Activated gamma-delta T cell (primary cell): ENCODE results near the gene NCOA7.
"Not testable (repeated sequence)": the region's sequence is repeated elsewhere in the genome, so short reads cannot be mapped to it uniquely, and the experiment has no call there.

Experiments
- DNase-seq: peaks from one replicate; lab custom pipeline; 2025; lab: John Stamatoyannopoulos, UW

NCOA7 gene

DNA sequence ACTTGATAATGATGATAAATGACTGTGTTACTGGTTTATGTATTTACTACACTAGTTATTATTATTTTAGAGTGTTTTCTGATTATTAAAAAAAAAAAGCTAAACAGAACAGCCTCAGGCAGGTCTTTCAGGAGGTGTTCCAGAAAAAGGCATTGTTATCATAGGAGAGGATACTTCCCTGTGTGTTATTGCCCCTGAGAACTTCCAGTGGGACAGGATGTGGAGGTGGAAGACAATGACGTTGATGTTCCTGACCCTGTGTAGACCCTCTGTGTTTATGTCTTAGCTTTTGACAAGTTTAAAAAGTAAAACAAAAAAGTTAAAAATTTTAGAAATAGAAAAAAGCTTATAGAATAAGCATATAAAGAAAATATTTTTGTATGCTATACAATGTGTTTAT lies 49.1 kb downstream of the NCOA7 start:
- DNase-seq, result no peak

DNA sequence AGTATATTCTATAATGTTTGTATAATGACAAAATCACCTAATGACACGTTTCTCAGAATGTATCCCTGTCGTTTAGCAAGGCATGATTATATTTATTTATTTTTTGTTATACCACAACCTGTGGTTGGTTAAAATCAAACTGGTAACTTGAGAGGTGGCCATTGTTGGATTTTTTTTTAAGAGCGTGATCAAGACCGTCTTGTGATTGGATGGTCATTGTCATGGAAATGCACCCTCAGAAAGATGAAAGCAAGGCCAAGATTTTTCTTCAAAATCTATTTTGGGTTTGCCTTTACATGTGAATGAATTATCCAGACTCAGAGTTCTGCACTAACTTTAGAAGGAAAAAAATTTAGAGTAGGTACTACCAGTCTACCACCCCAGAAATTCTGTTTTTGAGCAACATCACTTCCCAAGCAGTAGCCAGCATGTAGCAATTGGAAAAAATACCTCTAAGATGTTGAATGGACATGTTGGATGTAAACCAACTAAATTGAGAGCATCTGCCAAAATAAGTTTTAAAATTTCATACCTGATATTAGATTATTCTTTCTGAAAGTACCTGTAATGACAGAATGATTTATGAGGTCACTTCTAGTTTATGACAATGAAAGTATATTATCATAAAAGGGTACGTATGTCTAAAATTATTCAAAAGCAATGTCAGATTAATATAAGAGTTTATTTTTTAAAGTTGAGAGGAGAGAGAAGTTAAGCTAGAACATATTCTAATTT lies 50.8 kb downstream of the NCOA7 start:
- DNase-seq, result no peak

DNA sequence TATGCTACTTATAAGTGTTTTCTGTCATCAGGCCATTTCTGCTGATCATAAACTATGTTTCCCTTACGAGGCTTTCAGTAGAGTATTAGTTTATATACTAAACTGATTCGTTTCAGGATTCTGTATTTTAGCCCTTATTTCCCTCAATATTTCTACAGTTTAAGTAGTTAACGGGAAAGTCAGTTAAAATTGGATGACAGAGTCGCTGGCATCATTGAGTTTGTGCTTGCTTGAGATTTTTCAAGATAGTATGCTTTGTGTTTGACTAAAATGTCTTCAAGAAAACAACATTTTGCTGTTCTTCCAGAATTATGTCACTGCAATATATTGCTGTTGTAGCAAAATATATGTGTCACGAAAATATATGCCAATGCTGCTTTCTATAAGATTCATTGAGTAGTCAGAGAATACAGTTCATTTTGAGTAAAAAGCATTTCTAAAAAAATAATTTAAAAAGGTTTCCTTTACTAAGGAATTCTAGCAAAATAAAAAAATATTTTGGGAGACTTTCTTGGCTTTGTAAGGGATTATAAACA lies 51.4 kb downstream of the NCOA7 start:
- DNase-seq, result no peak

DNA sequence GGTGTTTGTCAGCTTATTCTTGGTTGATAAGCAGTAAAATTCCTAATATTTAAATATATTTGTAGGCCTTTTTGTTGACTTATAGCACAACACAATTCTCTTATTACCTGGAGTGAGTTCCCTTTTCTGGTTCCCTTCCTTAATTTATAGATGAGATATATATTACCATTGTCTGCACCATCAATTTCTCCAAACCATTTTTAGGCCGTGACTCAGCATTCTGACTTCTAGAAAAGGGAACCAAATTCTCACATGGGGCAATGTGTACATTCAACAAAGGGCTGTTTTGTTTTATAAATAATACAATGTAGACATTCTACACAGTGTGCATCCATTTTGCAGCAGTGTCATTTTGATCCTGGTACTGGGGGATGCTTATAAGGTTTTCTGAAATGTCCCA lies 52.8 kb downstream of the NCOA7 start:
- no peak for DNase-seq

DNA sequence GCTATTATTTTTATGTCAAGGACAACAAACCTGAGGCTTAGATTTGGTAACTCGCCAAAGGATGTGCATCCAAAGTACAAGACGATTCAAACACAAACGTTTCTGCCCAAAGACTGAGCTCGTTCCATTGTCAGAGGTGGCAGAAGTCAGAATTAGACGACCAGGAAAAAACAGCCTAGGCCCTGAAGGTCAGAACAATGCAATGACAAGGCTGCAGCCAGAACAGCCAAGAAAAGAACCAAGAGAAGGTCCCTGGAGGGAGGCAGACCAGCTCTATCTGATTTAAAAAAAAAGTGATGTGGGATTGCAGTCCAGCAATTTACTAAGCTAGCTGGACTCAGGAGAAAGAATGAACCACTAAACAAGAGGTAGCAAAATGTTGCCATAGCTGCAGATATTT lies 54.2 kb downstream of the NCOA7 start:
- no peak for DNase-seq

DNA sequence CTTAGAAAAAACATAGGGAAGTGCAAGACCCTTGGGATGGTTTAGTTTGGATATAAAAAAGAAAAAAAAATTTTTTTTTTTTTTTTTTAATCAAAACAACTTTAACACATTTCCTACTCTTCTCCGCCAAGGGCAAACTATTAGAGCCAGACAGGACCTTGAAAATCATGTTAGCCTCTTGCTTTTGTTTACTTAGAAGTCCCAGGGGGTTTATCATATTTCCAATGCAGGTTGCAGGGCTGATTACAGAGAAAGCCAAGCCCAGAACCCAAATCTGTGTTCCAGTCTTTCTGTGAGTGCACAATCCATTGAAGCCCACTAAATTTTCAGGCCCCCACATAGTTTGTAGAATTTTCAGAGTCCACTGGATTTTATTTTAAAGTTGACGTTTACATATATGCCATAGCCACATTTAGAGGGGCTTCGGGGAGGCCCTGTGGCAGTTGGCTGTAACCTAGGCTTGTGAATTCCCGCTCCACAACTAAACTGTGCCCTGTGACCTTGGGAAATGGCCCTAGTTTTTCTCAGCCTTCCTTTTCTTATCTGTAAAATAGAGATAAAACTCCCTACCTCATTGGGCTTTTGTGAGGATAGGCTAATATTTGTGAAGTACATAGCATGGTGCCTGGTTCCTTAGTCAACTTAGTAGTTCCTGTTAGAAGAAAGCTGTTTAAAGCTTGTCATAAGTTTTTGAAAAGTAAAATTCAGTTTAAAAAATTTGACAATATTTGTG lies 55.7 kb downstream of the NCOA7 start:
- DNase-seq, result no peak

DNA sequence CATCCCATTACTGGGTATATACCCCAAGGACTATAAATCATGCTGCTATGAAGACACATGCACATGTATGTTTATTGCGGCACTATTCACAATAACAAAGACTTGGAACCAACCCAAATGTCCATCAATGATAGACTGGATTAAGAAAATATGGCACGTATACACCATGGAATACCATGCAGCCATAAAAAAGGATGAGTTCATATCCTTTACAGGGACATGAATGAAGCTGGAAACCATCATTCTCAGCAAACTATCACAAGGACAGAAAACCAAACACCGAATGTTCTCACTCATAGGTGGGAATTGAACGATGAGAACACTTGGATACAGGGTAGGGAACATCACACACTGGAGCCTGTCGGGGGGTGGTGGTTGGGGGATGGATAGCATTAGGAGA lies 57.5 kb downstream of the NCOA7 start:
- DNase-seq, result not testable (repeated sequence)

DNA sequence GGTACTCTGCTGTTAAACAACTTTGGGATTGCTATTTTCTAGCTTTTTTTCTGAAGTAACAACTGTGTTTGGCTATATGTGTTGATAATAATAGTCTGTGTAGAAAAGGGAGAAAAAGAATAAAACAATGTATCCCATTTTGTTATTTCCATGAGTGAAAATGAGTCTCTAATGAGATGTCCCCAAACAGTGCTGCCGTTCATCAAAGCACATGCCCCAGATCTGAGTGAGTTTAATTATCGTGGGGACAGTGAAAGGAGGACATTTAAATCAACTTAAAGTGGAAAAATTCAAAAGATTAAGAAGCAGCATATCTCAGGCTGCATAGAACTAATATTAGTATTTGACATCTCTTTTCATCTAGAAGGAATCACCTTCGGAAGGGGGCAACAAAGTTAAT lies 59.6 kb downstream of the NCOA7 start:
- DNase-seq, result no peak

DNA sequence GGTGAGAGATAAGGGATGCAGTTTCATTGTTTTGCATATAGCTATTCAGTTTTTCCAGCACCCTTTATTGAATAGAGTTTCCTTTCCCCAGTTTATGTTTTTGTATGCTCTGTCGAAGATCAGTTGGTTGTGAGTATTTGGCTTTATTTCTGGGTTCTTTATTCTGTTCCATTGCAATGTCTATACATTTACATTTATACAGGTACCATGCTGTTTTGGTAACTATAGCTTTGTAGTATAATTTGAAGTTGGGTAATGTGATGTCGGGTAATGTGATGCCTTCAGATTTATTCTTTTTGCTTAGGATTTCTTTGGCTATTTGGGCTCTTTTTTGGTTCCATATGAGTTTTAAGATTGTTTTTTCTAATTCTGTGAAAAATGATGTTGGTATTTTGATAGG lies 61.8 kb downstream of the NCOA7 start:
- no peak for DNase-seq

DNA sequence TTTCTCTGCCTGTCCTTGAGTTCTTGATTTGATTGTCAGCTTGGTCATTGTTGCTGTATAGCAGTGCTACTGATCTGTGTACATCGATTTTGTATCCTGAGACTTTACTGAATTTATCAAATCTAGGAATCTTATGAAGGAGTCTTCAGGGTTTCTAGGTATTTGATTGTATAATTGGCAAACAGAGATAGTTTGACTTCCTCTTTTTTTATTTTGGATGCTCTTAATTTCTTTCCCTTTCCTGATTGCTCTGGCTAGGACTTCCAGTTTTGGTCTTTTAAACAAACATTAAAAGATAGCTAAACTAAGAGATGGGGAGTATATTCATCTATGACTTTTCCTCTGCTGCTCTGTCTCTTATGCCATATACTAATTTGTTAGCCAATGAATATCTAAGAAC lies 62.4 kb downstream of the NCOA7 start:
- DNase-seq, result no peak

DNA sequence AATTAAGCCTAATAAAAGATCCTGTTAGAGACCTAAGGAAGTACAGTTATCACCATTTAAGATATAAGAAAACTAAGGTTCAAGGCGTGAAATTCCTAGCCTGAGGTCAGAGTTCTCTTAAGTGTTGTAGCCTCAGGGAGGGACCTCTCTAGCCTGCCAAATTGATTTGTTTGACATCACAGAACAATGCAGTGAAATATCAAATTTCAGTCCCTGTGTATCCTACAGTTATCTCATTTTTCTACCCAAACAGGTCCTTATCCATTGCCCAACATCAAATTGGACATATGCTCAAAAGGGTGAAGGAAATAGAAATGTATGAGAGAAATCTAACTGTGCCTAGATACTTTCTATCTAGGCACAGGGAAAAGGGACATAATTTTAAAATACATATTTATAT lies 63.0 kb downstream of the NCOA7 start:
- no peak for DNase-seq

DNA sequence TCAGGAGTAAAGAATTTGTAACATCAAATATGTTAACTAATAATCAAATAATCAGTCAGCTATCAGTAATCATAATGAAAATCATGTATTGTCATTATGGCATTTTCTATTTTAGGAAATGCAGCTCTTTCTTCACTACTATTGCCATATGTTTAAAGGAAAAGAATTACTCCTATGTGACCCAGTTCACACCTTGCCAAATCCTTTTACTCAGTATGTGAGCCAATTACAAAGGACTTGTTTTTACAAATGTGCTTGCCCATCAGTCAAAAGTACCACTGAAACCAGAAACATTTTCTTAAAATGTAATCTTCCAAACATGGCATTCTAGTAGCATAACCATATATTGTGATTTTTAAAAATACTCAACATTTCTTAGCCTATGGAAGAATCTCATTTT lies 63.6 kb downstream of the NCOA7 start:
- no peak for DNase-seq

DNA sequence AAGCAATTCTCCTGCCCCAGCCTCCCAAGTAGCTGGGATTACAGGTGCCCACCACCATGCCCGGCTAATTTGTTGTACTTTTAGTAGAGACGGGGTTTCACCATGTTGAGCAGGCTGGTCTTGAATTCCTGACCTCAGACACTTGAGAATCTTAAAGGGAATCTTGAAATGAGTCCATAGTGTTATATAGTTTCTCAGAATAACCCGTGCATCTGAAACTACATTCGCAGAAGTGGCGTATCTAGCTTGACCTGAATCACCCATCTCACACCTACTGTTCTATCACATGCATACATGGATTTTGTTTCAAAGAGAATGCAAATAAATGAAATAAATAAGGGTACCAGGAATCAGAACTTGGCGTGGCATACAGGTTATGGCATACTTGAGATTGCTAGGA lies 65.0 kb downstream of the NCOA7 start:
- DNase-seq, result no peak

DNA sequence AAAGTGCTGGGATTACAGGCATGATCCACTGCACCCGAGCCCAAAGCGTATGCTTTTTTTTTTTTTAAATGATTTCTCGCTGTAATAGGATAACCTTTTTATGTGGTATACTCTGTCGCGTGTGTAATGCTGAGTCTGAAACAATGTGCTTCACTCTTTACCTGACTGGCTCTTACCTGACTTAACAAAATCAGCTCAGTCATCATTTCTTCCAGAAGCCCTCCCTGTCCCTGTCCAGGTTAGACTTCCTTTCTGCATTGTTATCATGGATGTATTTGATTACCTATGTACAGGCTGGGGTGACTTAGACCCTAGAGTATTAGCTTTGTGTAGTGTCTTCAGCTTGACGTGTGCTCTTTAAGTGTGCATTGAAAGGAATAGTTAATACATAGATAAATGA lies 67.1 kb downstream of the NCOA7 start:
- no peak for DNase-seq

DNA sequence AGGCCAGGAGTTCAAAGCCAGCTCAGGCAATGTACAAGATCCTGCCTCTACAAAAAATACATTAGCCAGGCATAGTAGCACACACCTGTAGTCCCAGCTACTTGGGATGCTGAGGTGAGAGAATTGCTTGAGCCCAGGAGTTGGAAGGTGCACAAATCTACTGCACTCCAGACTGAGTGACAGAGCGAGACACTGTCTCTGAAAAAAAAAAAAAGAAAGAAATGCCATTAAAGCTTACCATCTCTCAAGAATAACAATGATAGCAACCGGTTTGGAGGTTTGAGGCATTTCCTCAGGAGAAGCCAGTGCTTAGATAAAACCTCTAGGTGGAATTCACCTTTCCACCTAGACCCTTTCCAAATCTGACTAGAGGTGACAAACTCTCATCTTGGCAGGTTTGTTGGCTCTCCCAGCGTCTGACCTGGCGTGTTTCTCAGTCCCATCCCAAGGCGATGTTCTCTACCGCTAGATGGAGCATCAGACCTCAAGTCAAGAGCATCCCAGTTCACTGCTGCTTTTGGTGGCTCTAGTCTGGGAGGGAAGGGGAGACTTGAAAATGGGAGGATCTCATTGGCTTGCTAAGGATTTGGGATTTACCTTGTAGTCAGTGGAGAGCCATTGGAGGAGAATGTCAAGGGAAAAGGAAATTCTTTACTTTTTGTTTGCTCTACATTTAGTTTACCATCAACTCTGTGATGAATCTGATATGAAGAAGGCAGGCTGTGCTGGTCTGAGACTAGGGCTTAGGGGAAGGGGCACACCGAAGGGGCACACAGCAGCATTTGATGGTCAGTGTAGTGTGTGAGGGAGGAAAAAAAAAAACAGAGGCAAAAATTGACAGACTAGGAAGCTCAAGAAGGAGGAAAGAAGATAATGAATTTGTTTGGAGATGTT lies 67.9 kb downstream of the NCOA7 start:
- DNase-seq, result no peak

DNA sequence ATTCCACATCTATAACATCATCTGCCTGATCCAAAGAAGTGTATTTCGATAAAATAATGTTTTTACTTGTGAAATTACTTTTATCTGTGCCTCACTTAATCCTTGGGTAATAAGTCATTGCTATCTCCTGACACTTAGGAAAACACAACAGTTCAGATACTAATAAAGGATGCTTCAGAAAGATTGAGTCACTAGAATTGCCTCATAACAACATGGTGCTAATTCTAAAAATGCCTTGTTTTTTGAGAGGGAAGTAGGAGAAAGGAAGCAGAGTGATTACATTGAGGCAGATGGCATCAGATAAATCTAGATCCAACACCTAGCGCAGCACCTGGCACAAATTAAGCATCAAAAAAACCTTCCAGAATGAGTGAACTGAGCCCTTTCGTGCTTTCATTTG lies 69.0 kb downstream of the NCOA7 start:
- DNase-seq, result no peak

DNA sequence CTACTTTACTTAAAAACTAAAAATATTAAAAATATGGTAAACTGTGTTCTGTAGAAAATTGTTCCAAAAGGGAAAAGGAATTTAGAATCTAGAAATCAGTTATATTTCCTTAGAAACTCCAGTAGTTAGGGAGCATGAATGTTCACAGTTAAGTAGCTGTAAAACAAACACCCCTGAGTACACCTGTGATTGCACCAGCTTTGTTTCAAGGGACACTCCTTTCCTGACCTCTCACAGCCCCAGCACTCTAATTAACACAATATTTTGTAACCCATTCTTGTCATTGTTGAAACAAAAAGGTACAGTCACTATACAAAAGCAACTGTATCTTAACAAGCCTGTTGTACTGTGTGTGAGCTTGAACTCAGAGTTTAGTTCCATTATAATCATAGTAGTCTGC lies 72.3 kb downstream of the NCOA7 start:
- no peak for DNase-seq

DNA sequence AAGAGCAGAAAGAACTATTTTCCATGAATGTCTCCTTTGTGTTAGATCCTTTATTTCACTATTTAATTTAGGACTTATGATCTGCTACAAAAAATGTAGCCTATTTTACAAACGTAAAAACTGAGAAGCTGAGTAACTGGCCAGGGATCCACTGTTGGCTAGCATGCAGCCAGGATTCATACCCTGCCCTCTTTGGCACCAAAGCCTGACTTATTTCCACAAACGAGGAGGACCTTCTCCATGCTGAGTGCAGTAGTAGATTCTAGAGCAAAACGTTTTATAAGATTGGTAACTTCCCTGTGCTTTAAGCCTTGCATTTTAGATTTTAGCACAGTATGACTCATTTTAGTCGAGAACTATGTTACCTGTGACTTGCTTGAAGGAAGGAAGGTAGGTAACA lies 74.3 kb downstream of the NCOA7 start:
- DNase-seq, result no peak

DNA sequence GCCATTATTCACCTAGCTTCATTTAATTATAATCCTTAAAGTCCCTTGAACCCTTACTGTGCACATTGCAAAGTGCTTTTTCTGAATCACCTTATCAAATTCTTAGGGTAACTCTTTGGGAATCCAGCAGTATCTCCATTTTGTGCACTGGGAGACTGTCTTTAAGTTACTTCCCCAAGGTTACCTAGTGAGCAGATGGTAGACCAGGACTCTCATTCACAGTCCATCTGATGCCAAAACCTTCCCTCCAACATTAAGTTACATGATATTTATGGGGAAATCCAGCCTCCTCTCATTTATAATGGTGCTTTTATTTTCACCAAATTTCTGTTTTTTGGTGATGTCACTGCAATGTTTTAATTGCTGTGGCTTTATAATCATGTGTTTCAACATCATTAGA lies 75.7 kb downstream of the NCOA7 start:
- DNase-seq, result no peak

DNA sequence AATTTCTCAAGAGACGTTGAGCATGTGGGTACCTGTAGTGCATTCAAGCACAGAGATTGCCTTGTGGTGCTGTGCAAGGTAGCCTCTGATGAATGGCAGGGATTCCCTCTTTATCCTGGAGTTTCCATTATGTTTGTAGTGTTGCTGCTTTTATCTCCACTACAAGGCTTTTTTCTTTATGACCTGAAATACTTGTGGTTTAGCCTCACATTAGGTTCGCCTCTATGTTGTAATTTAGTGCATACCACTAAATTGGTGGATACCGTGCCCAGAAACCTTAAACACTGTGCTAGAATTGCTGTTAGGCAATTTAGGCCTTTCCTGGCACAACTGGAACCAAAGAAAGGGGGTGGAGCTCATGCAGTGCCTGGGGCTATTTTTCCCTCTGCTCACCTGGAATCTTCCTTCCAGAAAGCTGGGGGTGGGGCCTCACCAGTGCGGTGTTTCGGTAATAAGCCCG lies 76.8 kb downstream of the NCOA7 start:
- no peak for DNase-seq

DNA sequence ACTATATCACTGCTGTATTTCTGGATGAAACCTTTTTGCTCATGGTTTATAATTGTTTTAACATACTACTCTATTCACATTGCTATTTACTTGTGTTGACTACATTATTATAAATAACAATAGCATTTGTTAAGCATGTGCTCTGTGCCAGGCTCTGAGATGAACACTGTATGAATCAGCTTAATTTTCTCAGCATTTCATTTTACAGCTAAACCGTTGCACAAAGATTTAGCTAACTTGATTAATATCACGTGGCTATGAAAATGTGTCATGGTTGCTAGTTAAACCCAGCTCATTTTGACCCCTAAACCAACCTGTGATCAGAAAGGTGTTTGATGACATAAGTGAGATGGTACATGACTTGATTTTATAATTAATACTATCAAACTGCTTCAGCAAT lies 77.5 kb downstream of the NCOA7 start:
- DNase-seq, result no peak

DNA sequence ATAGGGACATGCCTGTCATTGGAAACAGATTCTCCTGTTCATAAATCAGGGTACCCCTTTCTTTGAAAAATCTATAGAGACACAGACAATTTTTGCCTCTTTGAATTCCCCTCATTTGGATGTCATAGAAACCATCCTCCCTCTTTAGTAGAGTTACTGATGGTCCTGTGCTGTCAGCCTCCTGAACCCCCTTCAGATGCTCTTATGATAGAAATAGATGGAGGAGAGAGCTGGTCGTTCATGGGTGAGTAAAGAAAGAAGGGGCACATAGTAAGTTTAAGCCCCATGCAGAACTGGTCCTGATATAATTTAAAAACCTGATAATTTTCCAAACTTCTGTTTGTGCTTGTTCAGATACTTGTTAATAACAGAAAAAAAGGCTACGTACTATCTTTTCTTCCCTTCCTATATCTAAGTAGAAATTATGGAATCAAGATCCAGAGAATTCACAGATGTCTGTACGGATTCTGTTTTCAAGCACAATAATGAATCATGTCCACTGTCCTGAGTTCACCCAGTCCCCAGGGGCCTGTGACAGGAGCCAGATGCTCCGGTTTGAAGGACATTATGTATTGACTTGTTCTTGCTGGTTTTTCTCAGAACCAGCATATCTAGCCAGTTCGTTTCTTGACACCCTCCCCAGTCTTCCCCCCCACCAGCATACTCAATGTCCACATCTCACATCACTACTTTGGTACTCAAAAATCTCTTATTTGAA lies 78.1 kb downstream of the NCOA7 start:
- no peak for DNase-seq
